ENCODE measurements around the gene VWF.

The VWF gene

GRCh38 chr12:6059221-6059620 is 65.2 kb downstream of the VWF start:
- no peak for DNase-seq (ENCODE audit: low read depth in 2 of 2)

GRCh38 chr12:6058481-6059161 is 65.8 kb downstream of the VWF start:
- no peak for DNase-seq (ENCODE audit: low read depth in 2 of 2)

GRCh38 chr12:6057700-6058099 is 66.8 kb downstream of the VWF start:
- no peak for DNase-seq (ENCODE audit: low read depth in 2 of 2)

DNA sequence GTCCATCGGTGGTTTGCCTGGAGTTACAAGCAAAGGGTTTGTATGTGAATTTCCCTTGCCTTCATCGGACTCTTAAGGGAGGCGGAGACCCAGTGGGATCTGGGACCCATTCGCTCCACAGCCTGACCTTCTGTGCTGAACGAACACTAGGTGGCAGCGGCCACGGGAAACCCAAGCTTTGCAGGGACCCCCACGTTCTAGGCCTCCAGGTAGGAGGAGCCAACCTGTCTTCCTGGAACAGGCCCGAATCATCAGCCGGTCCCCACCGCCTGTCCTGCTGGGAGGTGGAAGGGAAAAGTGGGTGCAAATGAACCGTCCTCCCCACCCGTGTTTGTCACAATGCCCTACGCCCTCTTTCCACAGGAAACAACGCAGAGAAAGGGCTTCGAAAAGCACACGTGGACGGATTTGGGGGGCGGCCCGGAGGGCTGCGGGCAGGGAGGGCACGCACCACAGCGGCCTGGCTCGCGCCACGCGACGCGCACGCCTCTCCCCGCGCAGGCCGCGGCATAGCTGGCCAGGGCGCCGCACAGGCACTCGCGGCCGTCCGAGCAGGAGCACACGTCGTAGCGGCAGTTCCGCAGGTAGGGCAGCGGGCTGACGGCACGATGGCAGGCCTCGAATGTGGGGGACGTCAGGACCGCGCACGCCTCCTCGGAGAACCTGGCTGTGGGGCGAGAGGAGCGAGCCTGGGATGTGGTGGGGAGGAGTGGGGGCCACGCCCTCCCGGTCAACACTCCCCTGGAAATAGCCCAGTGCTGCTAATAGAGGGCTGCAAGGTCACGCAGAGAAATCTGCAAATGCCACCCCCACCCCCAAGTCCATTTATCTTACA is 67.8 kb downstream of the VWF start:
- DNase-seq (ENCODE audit: low read depth in 2 of 2): peak in 1 of 2 donors; percentile 31

DNA sequence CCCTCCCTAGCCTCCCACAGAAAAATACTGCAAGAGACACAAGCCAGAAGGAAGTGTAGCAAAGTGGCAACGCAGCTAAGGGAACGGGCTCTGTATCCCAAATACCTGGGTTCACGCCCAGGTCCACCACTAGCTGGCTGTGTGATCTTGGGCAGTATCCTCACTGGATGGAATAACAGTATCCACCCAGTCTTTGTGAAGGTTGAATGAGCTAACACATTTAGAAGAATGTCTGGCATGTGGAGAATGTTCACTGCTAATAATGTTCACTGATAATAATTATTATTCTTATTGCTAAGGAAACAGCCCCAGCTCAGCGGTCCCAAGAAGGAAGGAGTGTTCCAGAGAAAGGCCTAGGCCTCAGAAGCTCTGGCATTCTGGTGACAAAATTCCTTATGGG is 70.9 kb downstream of the VWF start:
- DNase-seq (ENCODE audit: low read depth in 2 of 2): no peak

GRCh38 chr12:6052940-6053329 is 71.5 kb downstream of the VWF start:
- DNase-seq (ENCODE audit: low read depth in 2 of 2): no peak

DNA sequence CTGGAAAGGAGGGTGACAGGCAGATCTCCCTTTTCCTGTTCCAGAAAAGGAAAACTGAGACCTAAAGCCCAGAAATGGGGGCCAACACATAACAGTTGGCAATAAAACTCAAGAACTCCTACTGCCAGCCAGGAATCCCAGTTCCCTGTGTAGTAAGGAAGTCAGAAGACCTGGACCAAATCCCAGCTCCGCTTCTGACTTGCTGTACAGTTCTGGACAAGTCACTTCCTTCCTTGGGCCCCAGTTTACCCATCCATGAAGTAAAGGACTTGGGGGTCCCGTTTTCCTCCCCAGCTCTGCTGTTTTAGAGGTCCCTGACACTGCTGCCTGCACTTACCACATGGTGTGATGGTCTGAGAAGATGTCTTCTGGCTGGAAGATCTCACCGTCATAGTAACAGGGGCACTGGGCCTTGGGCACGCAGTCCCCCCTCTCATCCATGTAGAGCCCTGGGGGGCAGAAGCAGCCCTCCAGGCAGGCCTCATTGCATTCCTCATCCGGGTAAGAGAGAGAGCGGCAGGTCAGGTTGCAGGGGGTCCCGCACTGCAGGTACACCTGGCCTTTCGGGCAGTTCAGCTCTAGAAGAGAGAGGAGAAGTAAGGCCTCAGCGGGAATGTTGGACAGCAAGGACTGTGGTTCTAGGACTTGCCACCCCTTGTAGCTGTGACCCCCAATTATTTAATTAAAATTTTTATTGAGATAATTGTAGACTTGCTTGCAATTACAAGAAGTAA is 72.1 kb downstream of the VWF start:
- no peak for DNase-seq (ENCODE audit: low read depth in 2 of 2)

DNA sequence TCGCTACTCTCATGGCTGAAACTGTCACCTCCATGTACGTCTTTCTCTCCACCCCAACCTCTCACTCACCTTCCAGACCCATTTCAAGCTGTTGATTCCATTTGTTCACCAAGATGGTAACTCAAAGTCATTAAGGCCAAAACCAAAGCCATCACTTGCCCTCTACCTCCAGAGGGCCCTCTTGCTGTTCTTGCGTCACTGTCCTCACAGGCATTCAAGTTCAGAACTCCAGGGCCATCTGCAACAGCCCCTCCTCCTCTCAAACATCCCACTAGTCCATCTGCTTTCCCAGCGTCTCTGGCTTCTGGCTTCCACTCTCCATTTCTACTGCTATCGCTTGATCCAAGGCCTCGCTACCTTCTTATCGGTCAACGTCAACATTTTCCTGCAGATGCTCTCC is 74.5 kb downstream of the VWF start:
- no peak for DNase-seq (ENCODE audit: low read depth in 2 of 2)

GRCh38 chr12:6049587-6049986 is 74.9 kb downstream of the VWF start:
- DNase-seq (ENCODE audit: low read depth in 2 of 2): no peak

DNA sequence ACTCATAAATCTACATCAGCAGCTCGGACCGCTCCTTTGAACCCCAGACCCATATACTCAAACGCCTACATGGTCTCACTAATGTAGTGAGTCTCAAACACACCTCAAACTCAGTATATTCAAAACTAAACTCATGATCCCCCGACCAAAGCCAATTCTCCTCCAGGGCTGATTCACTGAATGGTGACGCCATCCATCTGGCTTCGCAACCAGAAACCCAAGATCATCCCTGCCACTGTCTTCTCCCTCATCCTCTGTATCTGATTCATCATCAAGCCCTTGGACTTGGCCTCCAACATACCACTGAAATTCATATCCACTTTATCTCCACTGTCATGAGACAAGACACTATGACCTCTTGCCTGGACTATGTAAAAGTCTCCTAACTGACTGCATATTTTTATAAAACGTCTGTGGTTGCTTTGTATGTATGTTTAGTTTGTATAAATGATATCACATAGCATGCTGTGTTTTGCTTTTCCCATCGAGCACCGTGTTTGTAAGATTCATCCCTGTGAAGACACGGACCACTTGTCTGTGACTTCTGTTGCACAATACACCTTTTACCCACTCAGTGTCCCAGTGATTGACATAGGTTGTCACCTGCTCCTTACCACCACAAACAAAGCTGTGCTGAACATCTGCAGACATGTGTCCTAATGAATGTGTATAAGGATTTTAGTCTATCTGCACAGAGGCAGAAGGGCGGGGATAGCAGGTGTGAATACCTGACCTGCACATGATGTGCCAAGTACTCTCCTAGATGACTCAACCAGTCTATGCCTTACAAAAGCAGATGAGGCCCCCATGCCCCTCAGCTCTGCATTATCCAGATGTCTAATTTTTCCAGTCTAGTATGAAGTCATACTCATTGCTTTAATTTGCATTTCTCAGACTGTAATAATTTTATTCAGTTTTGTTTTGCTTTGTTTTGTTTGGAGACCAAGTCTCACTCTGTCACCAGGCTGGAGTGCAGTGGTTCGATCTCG is 76.9 kb downstream of the VWF start:
- no peak for DNase-seq (ENCODE audit: low read depth in 2 of 2)

DNA sequence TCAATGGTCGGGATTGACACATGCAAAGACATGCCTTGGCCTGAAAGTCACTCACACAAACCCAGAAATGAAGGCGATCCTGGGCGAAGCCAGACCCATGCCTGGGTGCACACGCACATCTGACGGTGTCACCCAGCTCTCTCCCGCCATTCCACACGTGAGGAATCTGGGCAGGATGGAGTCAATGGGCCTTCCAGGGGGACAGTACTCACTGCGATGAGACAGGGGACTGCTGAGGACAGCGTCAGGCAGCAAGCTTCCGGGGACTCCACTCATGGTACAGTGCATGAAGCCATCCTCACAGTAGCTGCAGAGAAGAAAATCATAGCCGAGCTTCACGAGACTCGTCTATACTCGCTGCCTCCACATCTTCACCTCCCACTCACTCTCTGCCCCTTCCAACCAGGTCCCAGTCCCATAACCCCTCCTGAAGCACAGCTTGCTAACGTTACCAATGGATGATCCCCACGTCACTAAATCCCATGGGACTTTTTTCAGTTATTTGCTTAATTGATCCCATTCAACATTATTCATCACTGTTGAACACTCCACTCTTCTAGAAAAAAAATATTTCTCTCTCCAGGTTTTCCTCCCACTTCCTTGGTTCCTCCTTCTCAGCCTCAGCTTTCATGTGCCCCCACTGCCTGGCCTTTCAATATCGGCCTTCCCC is 77.8 kb downstream of the VWF start:
- DNase-seq (ENCODE audit: low read depth in 2 of 2): no peak

DNA sequence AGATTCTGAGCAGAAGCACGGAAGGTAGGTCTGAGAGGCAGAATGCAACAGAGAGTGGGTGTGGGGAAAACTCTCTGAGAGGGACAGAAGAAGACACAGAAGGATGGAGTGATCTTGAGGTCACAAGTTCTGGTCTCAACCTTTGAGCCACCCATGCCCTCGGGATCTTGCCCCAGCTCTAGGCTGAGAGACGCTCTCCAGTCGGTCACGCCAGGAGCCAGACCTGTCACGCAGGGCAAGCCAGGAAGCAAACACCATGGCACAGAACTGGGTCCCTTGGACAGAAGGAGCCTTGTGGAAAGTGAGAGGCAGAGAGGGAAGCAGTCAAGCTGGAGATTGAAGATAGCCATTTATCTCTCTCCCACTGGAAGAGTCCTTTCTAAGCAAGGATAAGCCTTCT is 79.0 kb downstream of the VWF start:
- no peak for DNase-seq (ENCODE audit: low read depth in 2 of 2)

DNA sequence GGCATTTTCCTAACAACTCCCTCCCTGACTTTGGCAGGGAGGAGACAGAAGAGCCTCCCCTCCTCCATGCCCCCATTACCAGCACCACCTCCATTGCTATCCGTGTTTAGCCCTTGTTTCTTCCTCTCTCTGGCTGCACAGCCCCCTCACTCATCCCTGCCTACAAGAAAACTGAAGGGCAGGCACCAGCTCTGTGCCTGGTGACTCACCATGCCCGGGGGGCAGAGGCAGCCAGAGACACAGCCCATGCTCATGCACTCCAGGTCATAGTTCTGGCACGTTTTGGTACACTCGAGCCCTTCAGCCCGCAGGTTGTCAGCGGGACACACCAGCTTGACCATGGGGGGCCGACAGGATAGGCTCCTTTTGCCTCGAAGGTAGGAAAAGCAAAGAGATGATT is 80.4 kb downstream of the VWF start:
- no peak for DNase-seq (ENCODE audit: low read depth in 2 of 2)

GRCh38 chr12:6042446-6042845 is 82.0 kb downstream of the VWF start:
- no peak for DNase-seq (ENCODE audit: low read depth in 2 of 2)

GRCh38 chr12:6041891-6042290 is 82.6 kb downstream of the VWF start:
- DNase-seq (ENCODE audit: low read depth in 2 of 2): no peak

DNA sequence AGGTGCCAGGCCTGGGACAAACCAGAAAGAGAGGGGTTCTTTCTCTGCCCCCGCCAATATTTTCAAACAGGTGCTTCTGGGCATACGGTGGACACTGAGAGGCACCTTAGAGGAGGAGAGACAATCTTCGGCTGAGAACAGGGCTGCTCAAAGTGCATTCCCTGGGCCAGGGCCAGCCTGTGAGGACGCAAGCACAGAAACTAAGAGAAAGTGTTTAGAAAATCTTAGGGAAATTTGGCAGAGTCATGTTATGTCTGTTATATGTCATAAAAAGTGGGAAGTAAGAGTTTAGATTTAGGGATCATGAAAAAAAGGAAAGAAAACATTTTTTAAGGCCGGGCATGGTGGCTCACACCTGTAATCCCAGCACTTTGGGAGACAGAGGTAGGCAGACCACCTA is 83.7 kb downstream of the VWF start:
- no peak for DNase-seq (ENCODE audit: low read depth in 2 of 2)

DNA sequence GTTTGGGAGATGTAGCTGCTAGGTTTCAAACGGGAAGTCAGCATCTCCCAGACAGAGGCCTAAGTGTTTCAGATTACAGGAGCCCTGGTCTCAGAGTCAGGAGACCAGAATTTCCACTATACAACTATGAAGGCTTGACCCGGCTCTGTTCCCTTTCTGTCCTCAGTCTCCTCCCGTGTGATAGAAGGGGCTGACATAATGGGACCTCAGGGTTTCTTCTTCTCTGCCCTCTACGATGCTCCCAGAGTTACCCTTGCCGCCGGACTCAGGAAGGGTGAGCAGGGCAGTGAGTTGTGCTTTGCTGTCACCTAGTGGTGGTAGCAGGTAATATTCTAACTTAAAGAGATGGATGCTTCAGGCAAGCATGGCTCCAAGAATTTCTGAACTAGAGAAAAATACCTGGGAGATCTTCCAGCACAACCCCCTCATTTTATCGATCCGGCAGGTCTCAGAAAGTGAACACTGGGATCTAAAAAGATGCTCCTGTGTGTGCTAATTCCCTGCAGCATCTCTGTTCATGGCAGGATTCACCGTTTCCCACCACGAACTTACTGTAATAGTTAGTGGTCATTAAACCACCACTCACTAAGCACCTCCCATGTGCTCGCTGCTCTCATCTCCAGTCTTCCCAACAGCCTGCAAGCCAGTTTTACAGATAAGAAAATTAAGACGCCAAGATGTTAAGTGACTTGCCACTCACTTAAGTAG is 84.4 kb downstream of the VWF start:
- peak in 1 of 2 donors; percentile 13 for DNase-seq (ENCODE audit: low read depth in 2 of 2)

DNA sequence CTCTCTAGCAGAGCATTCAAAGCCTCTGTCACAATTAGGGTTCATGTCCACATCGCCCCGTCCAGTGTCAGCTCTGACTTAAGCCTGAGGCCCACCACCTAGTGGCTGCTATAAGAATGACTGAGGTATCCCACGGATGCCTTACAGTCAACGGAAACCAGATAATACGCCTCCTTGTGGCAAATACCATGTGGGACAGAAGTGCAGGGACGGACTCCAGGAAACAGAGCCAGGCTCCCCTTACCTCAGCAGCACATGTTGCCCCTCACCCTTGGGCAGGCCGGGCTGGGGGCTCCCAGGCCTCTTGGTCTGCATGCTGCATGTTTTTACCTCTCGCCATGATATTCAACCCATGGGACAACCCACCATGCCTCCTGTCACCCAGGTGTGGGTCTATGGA is 86.3 kb downstream of the VWF start:
- DNase-seq (ENCODE audit: low read depth in 2 of 2): no peak

- no peak for DNase-seq (ENCODE audit: low read depth in 2 of 2)
These were observed 87.0 kb downstream of the VWF start for GRCh38 chr12:6037459-6037858.

GRCh38 chr12:6036509-6036908 is 88.0 kb downstream of the VWF start:
- DNase-seq (ENCODE audit: low read depth in 2 of 2): no peak

All from activated CD8-positive, alpha-beta memory T cell treated with anti-CD3 and anti-CD28 coated beads for 4 hours (primary cell).